HG02610 (cell line): Measurements from ENCODE around the gene SLC41A2.
"Not testable (repeated sequence)": the region's sequence is repeated elsewhere in the genome, so short reads cannot be mapped to it uniquely, and the experiment has no call there.

ENCODE experiments used
- ATAC-seq: cut with Tn5 transposase; IDR thresholded peaks from one replicate; pipeline ENCODE4 v1.9.1; 2021; ENCODE audit warnings: mild to moderate bottlenecking, moderate library complexity; ENCODE audit not compliant: unreplicated experiment

SLC41A2 gene

GRCh38 chr12:104964167-104964855, 6.2 kb upstream of the SLC41A2 start:
- no peak for ATAC-seq

GRCh38 chr12:104963757-104964156, 5.7 kb upstream of the SLC41A2 start:
- ATAC-seq: no peak

GRCh38 chr12:104960464-104960863, 2.4 kb upstream of the SLC41A2 start:
- no peak for ATAC-seq

GRCh38 chr12:104959335-104959841, 1.3 kb upstream of the SLC41A2 start:
- ATAC-seq: no peak

GRCh38 chr12:104958805-104959334, 780 bp upstream of the SLC41A2 start:
- no peak for ATAC-seq

- ATAC-seq: no peak
Measured at GRCh38 chr12:104957719-104958000, 430 bp downstream of the SLC41A2 start.

- no peak for ATAC-seq
Measured at GRCh38 chr12:104956870-104957718, 996 bp downstream of the SLC41A2 start.

- ATAC-seq: no peak
Measured at GRCh38 chr12:104955703-104956102, 2.4 kb downstream of the SLC41A2 start.

- ATAC-seq: no peak
Measured at GRCh38 chr12:104953323-104953722, 4.8 kb downstream of the SLC41A2 start.

- no peak for ATAC-seq
Measured at GRCh38 chr12:104952816-104953215, 5.3 kb downstream of the SLC41A2 start.

- ATAC-seq: no peak
Measured at GRCh38 chr12:104951759-104952509, 6.2 kb downstream of the SLC41A2 start.

- ATAC-seq: not testable (repeated sequence)
Measured at GRCh38 chr12:104948716-104949115, 9.4 kb downstream of the SLC41A2 start.

- no peak for ATAC-seq
Measured at GRCh38 chr12:104944252-104944651, 13.8 kb downstream of the SLC41A2 start.

- not testable (repeated sequence) for ATAC-seq
Measured at GRCh38 chr12:104943401-104943800, 14.7 kb downstream of the SLC41A2 start.

- ATAC-seq: no peak
Measured at GRCh38 chr12:104942075-104942474, 16.0 kb downstream of the SLC41A2 start.

- ATAC-seq: no peak
Measured at GRCh38 chr12:104941454-104941853, 16.6 kb downstream of the SLC41A2 start.

GRCh38 chr12:104939089-104939488, 19.0 kb downstream of the SLC41A2 start:
- ATAC-seq: no peak

- no peak for ATAC-seq
Measured at GRCh38 chr12:104938371-104938770, 19.7 kb downstream of the SLC41A2 start.

GRCh38 chr12:104935886-104936285, 22.2 kb downstream of the SLC41A2 start:
- ATAC-seq: no peak

- ATAC-seq: no peak
Measured at GRCh38 chr12:104933778-104934177, 24.3 kb downstream of the SLC41A2 start.

GRCh38 chr12:104933128-104933527, 25.0 kb downstream of the SLC41A2 start:
- no peak for ATAC-seq
